ENCODE measurements around the gene HSD17B10. TPM values are rescaled to one million over a fixed set of nuclear protein-coding genes. Genes with fewer than 3 reads are reported as not detected.

The HSD17B10 gene
- total RNA-seq, 1 experiment from 2014 or later, result 112 TPM

DNA sequence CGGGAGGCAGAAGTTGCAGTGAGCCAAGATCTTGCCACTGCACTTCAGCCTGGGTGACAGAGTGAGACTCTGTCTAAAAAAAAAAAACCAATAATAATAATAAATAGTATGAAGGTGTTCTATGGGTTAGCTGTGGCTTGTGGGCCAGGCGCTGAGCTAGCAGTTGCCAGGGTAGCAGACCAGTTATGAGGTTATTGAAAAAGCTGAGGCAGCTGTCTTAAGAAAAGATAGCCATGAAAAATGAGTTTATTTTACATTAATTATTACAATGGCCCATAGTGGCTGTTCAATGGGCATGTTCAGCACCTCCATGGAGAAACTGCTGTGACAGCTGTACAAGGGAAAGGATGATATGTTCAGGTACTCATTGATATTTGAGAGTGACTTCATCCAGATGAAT is 13.3 kb upstream of the HSD17B10 start:
- no peak overlapping the region for H3K18ac ChIP-seq (ENCODE audit: insufficient read length, low read depth, low read length)
- no peak overlapping the region for H3K14ac ChIP-seq (ENCODE audit: insufficient read depth, low read length)
- H4K5ac ChIP-seq (ENCODE audit: insufficient read length, low read depth, low read length), result no peak overlapping the region
- no peak overlapping the region for H2AK5ac ChIP-seq (ENCODE audit: insufficient read length, low read length)
- Mint-ChIP-seq H3K27me3 (ENCODE audit: low read depth) (no peaks in the 10 kb centered on the region; the same call in 1 of the 2 replicates), H3K4me1 (peaks cover 2 to 3% of the 10 kb centered on the region in 2 experiments; a peak in 2 of 4 replicates), H3K4me3 (no peak overlapping the region), H3K36me3 (ENCODE audit: insufficient read depth in 1 of 3, low read depth in 3 of 3) (peaks cover 0 to 5% (median 0%) of the 10 kb centered on the region in 3 experiments; a peak in 3 of 7 replicates), H3K27ac (no peak overlapping the region), H3K9me3 (peaks cover 53 to 56% of the 10 kb centered on the region in 2 experiments)
- no peak overlapping the region for H3K4ac ChIP-seq (ENCODE audit: low read depth, low read length)
- H3K27me3 ChIP-seq (ENCODE audit: insufficient read depth, low read length), result no peaks in the 10 kb centered on the region
- H4K20me1 ChIP-seq (ENCODE audit: control insufficient read depth, insufficient read depth, insufficient read length), result no peaks in the 10 kb centered on the region
- no peak for TF ChIP-seq CTCF (conservative IDR thresholded peaks at IDR 0.05)
- H3K9ac ChIP-seq (ENCODE audit: extremely low read depth, insufficient read length, low read length), result no peak overlapping the region
- WGBS (ENCODE audit: extremely low coverage, insufficient read length, low lambda C conversion rate), result no CpG with 5 or more reads among the region's 2 CpGs
- no peak overlapping the region for H4K91ac ChIP-seq (ENCODE audit: insufficient read length, low read depth, low read length)
- H3K23me2 ChIP-seq (ENCODE audit: insufficient read length, low read depth, low read length, poor library complexity, severe bottlenecking), result no peaks in the 10 kb centered on the region
- H2BK5ac ChIP-seq (ENCODE audit: insufficient read length, low read length), result no peak overlapping the region
- no peak overlapping the region for H2BK120ac ChIP-seq (ENCODE audit: low read depth, low read length, poor library complexity, severe bottlenecking)
- H3K79me1 ChIP-seq (ENCODE audit: insufficient read depth, low read depth, low read length, poor library complexity, severe bottlenecking), result no peaks in the 10 kb centered on the region
- H2AFZ ChIP-seq (ENCODE audit: low read length), result no peak overlapping the region
- no peak overlapping the region for H3K23ac ChIP-seq (ENCODE audit: insufficient read length, low read depth, low read length)
- H2BK12ac ChIP-seq (ENCODE audit: insufficient read length, low read depth, low read length), result no peak overlapping the region
- no peak overlapping the region for H3T11ph ChIP-seq (ENCODE audit: low read length)
- no peak overlapping the region for H3K56ac ChIP-seq (ENCODE audit: insufficient read length, low read depth, low read length)
- no peak overlapping the region for H3K27ac ChIP-seq (ENCODE audit: insufficient read length, low read depth, low read length)
- H3K4me2 ChIP-seq (ENCODE audit: insufficient read depth, insufficient read length, low read length), result no peak overlapping the region
- H2BK15ac ChIP-seq (ENCODE audit: low read depth, low read length), result no peak overlapping the region
- no peak overlapping the region for H2BK20ac ChIP-seq (ENCODE audit: low read depth, low read length, poor library complexity, severe bottlenecking)
- H3K9me3 ChIP-seq (ENCODE audit: control insufficient read depth, low read depth, low read length), result peaks cover 46% of the 10 kb centered on the region
- H3K4me1 ChIP-seq (ENCODE audit: insufficient read depth, low read length), result no peaks in the 10 kb centered on the region
- no peak overlapping the region for H4K8ac ChIP-seq (replicated peaks; ENCODE audit: insufficient read length, low read depth, low read length)
- DNase-seq, result no peak
- no peaks in the 10 kb centered on the region for H3K79me2 ChIP-seq (ENCODE audit: insufficient read depth, low read length)

Data from H9 (cell line).